PC-9 (cell line): Measurements from ENCODE around the gene ZNF845. TPM values are rescaled to one million over a fixed set of nuclear protein-coding genes. Genes with fewer than 3 reads are reported as not detected.

Source experiments
- BruUV-seq: library from RNA; stranded (reverse); fragments of 400-500 nt; replicated peaks from 2 replicates; lab custom pipeline; 2021; lab: Mats Ljungman, UMichigan
- CTCF ChIA-PET: fragments of 300-600 bp; sonication (Branson Sonifier 250); formaldehyde crosslinking; loops from one replicate; lab custom pipeline; 2022; ENCODE audit warnings: antibody characterized with exemption; lab: Charles Lee
- POLR2A ChIA-PET: fragments of 300-600 bp; sonication (Branson Sonifier 250); formaldehyde crosslinking; loops from one replicate; lab custom pipeline; 2022; ENCODE audit warnings: antibody characterized with exemption; ENCODE audit not compliant: unreplicated experiment; lab: Charles Lee
- DNase-seq, 2 experiments: peaks; one replicate each; pipeline versions ENCODE4 v3.0.0 to v3.0.0-alpha.2; 2015 to 2022; ENCODE audit warnings: mixed read lengths in 1 of 2
- H2AFZ ChIP-seq: fragments of 200-600 bp; sonication (generic); 2 replicates; pipeline ENCODE4 v1.8.1; 2017; ENCODE audit warnings: antibody characterized with exemption
- H3F3A ChIP-seq: fragments of 200-600 bp; sonication (generic); 2 replicates; pipeline ENCODE4 v1.8.1; 2017; ENCODE audit warnings: antibody characterized with exemption, mild to moderate bottlenecking, low read depth; ENCODE audit not compliant: insufficient read depth
- H3K27ac ChIP-seq: fragments of 200-600 bp; sonication (generic); 2 replicates; pipeline ENCODE4 v1.6.1; 2016; ENCODE audit warnings: mixed run types
- H3K27me3 ChIP-seq: fragments of 200-600 bp; sonication (generic); 2 replicates; pipeline ENCODE4 v1.6.1; 2016; ENCODE audit warnings: low read depth, mixed run types; ENCODE audit not compliant: insufficient read depth
- H3K36me3 ChIP-seq: fragments of 200-600 bp; sonication (generic); 2 replicates; pipeline ENCODE4 v1.6.1; 2016; ENCODE audit warnings: low read depth, mixed run types
- H3K4me1 ChIP-seq: fragments of 200-600 bp; sonication (generic); replicated peaks from 2 replicates; pipeline ENCODE4 v1.6.1; 2016; ENCODE audit warnings: mixed run types; ENCODE audit not compliant: insufficient read depth
- H3K4me2 ChIP-seq: fragments of 200-600 bp; sonication (generic); 2 replicates; pipeline ENCODE4 v1.6.1; 2017; ENCODE audit warnings: mixed run types
- H3K4me3 ChIP-seq: fragments of 200-600 bp; sonication (generic); 2 replicates; pipeline ENCODE4 v1.6.1; 2016; ENCODE audit warnings: mixed run types
- H3K79me2 ChIP-seq: fragments of 200-600 bp; sonication (generic); 2 replicates; pipeline ENCODE4 v1.6.1; 2017; ENCODE audit warnings: low read depth, mixed run types
- H3K9me2 ChIP-seq: fragments of 200-600 bp; sonication (generic); 2 replicates; pipeline ENCODE4 v1.8.1; 2017; ENCODE audit warnings: mild to moderate bottlenecking; ENCODE audit not compliant: insufficient read depth
- H3K9me3 ChIP-seq: fragments of 200-600 bp; sonication (generic); 2 replicates; pipeline ENCODE4 v1.8.1; 2016; ENCODE audit warnings: low read depth; ENCODE audit not compliant: insufficient read depth
- H4K20me1 ChIP-seq: fragments of 200-600 bp; sonication (generic); 2 replicates; pipeline ENCODE4 v1.8.1; 2017; ENCODE audit not compliant: insufficient read depth
- CTCF ChIP-seq: fragments of 200-600 bp; sonication (generic); conservative IDR thresholded peaks from 2 replicates; pipeline ENCODE4 v1.6.1; 2017; ENCODE audit warnings: mixed run types, antibody characterized with exemption, mild to moderate bottlenecking, moderate library complexity
- EZH2 ChIP-seq: fragments of 200-600 bp; sonication (generic); IDR thresholded peaks from 2 replicates; pipeline ENCODE4 v1.8.0; 2017; ENCODE audit warnings: antibody characterized with exemption, low read depth
- intact Hi-C: fragments of 100-400 bp; cut with micrococcal nuclease; formaldehyde crosslinking; loops from one replicate; pipeline ENCODE4 v1.10.0; 2022; ENCODE audit not compliant: unreplicated experiment
- total RNA-seq: library from RNA; stranded (reverse); gene quantifications from 2 replicates; pipeline ENCODE4 v1.2.3, GENCODE V29; 2021

ZNF845 gene
- total RNA-seq, 1 experiment from 2014 or later = 8.6 TPM

- H3K9me3 ChIP-seq = peaks cover 63% of the 10 kb centered on the region
These were observed 54.6 kb downstream of the ZNF845 start for GRCh38 chr19:53388168-53388567.

DNA sequence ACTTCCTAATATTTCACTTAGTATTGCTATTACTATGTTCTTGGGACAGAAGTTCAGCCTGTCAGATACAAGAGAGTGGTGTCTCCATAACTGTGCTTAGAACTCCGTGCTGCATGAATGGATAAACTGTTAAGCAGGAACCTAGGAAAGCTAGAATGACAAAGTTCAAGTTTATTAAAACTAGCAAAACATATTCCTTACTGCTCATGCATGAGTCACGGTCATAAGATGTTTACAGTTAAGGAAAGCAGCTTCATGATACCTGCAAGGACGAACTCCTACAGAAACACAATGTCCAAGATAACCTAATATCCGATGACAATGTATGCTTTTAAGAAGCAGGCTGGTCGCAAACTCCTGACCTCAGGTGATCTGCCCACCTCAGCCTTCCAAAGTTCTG lies 55.4 kb downstream of the ZNF845 start:
- ChIA-PET POLR2A (no interaction called here), CTCF (no interaction called here)
- DNase-seq = no peak
- TF ChIP-seq CTCF (no peak), EZH2 (no peak)
- peaks cover 55% of the 10 kb centered on the region for H3K9me3 ChIP-seq
- H3K9me2 ChIP-seq = no peaks in the 10 kb centered on the region
- no peak overlapping the region for H2AFZ ChIP-seq
- H3K4me2 ChIP-seq = no peak overlapping the region
- H3K27me3 ChIP-seq = no peaks in the 10 kb centered on the region
- no peaks in the 10 kb centered on the region; the same call in 1 of the 2 replicates for H3F3A ChIP-seq
- H3K4me3 ChIP-seq = no peak overlapping the region
- H3K4me1 ChIP-seq = no peaks in the 10 kb centered on the region
- H3K36me3 ChIP-seq = 0 out of 2 replicates have a peak, but pooled peaks cover 6% of the 10 kb centered on the region
- no peaks in the 10 kb centered on the region for H4K20me1 ChIP-seq
- no TSS peak for BruUV-seq
- no peaks in the 10 kb centered on the region for H3K79me2 ChIP-seq
- intact Hi-C loops = no loop called here
- H3K27ac ChIP-seq = no peak overlapping the region

More at GRCh38 chr19:53388168-53388567, 54.6 kb downstream of the ZNF845 start:
- no peaks in the 10 kb centered on the region for H3K79me2 ChIP-seq
- POLR2A ChIA-PET = no interaction called here
- TF ChIP-seq EZH2 = no peak
- TF ChIP-seq CTCF = no peak
- H2AFZ ChIP-seq = no peak overlapping the region
- H3F3A ChIP-seq = no peaks in the 10 kb centered on the region; the same call in 1 of the 2 replicates
- H3K9me2 ChIP-seq = no peaks in the 10 kb centered on the region
- no peak overlapping the region for H3K4me2 ChIP-seq
- DNase-seq = no peak
- intact Hi-C loops = no loop called here
- H3K27ac ChIP-seq = no peak overlapping the region
- no peak overlapping the region for H3K4me3 ChIP-seq
- BruUV-seq = no TSS peak
- H3K27me3 ChIP-seq = no peaks in the 10 kb centered on the region
- CTCF ChIA-PET = no interaction called here
- H3K4me1 ChIP-seq = no peaks in the 10 kb centered on the region
- 0 out of 2 replicates have a peak, but pooled peaks cover 6% of the 10 kb centered on the region for H3K36me3 ChIP-seq
- no peaks in the 10 kb centered on the region for H4K20me1 ChIP-seq

DNA sequence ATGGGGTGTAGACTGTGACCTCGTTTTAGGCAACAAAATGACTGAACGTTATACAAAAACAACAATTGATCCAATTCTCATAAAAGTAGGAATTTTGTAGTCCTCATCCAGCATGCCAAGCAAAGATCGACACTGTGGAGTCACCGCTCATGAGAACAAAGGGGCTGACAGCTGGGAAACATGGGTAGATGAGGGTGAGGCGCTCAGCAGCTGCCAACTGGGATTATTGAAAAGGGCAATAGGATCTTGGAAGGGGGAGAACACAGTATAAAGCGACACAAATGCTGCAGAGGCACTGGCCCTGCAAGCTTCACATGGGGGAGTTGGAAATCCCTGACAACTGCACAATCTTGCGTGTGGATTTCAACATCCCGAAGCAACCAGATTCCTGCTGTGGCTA lies 56.0 kb downstream of the ZNF845 start:
- Histone ChIP-seq H3K27ac (no peak overlapping the region), H3K4me1 (no peaks in the 10 kb centered on the region), H3K36me3 (0 out of 2 replicates have a peak, but pooled peaks cover 6% of the 10 kb centered on the region), H3K9me2 (no peaks in the 10 kb centered on the region), H3K4me2 (no peak overlapping the region), H3K27me3 (no peaks in the 10 kb centered on the region), H3K9me3 (peaks cover 51% of the 10 kb centered on the region), H4K20me1 (no peaks in the 10 kb centered on the region), H3K79me2 (no peaks in the 10 kb centered on the region), H3K4me3 (no peak overlapping the region), H2AFZ (no peak overlapping the region), H3F3A (no peaks in the 10 kb centered on the region; the same call in 1 of the 2 replicates)
- TF ChIP-seq EZH2 (no peak), CTCF (no peak)
- CTCF ChIA-PET = no interaction called here
- BruUV-seq = no TSS peak
- intact Hi-C loops = no loop called here
- POLR2A ChIA-PET = no interaction called here
- no peak for DNase-seq
